Activated CD4-positive, alpha-beta T cell treated with anti-CD3 and anti-CD28 coated beads, Interleukin-2, amount 10 ng/mL, durations not matched to agents 24 days and 14 days (primary cell): ENCODE results near the gene PRSS38. TPM values are rescaled to one million over a fixed set of nuclear protein-coding genes. Genes with fewer than 3 reads are reported as not detected.
"Not testable (repeated sequence)": the region's sequence is repeated elsewhere in the genome, so short reads cannot be mapped to it uniquely, and the experiment has no call there.

ENCODE experiments used
- DNase-seq: peaks from one replicate; pipeline ENCODE4 v3.0.0; 2022
- H3K27ac Mint-ChIP-seq: one replicate; pipeline ENCODE4 v1.8.0; 2022; ENCODE audit warnings: mild to moderate bottlenecking, mixed read lengths
- H3K27me3 Mint-ChIP-seq: one replicate; pipeline ENCODE4 v1.8.0; 2022; ENCODE audit warnings: mixed read lengths
- H3K36me3 Mint-ChIP-seq: one replicate; pipeline ENCODE4 v1.8.0; 2022; ENCODE audit warnings: low read depth, mild to moderate bottlenecking, mixed read lengths
- H3K4me1 Mint-ChIP-seq: one replicate; pipeline ENCODE4 v1.8.0; 2021; ENCODE audit warnings: mixed read lengths
- H3K4me3 Mint-ChIP-seq: one replicate; pipeline ENCODE4 v1.8.0; 2022; ENCODE audit warnings: mild to moderate bottlenecking, moderate library complexity, mixed read lengths
- H3K9me3 Mint-ChIP-seq: one replicate; pipeline ENCODE4 v1.8.0; 2021; ENCODE audit warnings: mixed read lengths
- intact Hi-C: fragments of 100-400 bp; cut with micrococcal nuclease; formaldehyde crosslinking; loops from one replicate; pipeline ENCODE4 v1.15.1; 2023
- total RNA-seq: library from RNA; stranded (reverse); gene quantifications from 2 replicates; pipeline ENCODE4 v1.2.3, GENCODE V29; 2022

Gene PRSS38
- total RNA-seq, 1 donor from 2014 or later, result not detected

DNA sequence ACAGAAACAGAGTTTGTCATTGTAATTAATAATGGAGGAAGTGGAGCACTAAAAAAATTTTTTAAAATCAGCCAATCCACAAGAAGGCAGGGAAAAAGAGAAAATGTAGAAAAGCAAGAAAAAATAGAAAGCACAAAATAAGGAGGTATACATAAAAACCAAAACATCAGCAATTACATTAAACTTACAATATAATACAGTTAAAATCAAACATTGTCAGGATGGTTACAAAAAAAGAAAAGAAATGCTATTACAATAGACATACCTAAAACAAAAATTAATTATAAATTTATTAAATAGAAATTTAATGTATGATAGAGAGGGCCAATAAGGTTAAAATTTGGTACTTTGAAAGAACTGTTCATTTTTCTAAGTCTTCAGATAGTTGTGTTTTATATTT is 38.7 kb downstream of the PRSS38 start:
- intact Hi-C loops, result no loop called here
- no peak overlapping the region for H3K4me3 Mint-ChIP-seq

DNA sequence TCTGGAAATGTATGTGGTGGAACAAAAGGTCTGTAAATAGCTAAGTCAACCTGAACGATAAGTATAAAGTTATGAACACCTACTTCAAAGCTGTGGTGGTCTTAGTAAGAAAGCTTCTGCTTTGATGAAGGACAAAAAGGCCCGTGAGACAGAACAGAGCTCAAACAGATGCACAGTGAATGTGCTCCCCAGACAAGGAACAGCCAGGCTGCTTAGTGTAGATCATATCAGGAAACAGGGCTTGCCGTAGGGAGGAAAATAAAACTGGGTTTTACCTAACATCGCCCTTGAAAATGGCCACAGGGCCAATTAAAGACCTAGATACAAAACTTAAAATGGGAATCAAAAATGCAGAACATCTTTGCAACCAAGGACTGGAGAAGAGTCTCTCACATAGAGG is 40.2 kb downstream of the PRSS38 start:
- no peak for DNase-seq
- Mint-ChIP-seq H3K27me3 (peaks cover 2% of the 10 kb centered on the region), H3K27ac (no peak overlapping the region), H3K36me3 (no peaks in the 10 kb centered on the region), H3K4me1 (no peaks in the 10 kb centered on the region), H3K4me3 (no peak overlapping the region), H3K9me3 (peaks cover 3% of the 10 kb centered on the region)
- intact Hi-C loops, result no loop called here

More for the DNA sequence above, 38.7 kb downstream of the PRSS38 start:
- no peaks in the 10 kb centered on the region for H3K4me1 Mint-ChIP-seq
- H3K36me3 Mint-ChIP-seq, result no peaks in the 10 kb centered on the region
- H3K27me3 Mint-ChIP-seq, result peaks cover 2% of the 10 kb centered on the region
- no peak overlapping the region for H3K27ac Mint-ChIP-seq
- peaks cover 3% of the 10 kb centered on the region for H3K9me3 Mint-ChIP-seq
- DNase-seq, result no peak

DNA sequence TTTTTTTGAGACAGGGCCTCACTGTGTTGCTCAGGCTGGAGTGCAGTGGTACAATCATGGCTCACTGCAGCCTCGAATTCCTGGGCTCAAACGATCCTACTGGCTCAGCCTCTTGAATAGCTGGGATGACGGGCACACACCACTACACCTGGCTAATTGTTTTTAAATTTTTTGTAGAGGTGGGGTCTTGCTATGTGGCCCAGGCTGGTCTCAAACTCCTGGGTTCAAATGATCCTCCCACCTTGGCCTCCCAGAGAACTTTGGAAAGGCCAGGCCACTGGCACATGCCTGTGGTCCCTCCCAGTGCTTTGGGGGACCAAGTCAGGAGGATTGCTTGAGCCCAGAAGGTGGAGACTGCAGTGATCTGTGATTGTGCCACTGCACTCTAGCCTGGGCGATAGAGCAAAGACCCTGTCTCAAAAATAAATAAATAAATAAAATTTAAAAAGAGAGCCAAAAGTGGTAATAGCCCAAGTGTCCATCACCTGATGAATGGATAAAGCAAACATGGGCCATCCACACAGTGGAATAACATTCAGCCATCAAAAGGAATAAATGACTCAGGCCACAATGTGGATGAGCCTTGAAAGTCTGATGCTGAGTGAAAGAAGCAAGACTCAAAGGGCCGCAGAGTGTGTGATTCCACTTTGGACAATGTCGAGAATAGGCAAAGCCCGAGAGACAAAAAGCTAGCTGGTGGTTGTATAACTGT is 40.8 kb downstream of the PRSS38 start:
- no peak overlapping the region for H3K27ac Mint-ChIP-seq
- H3K9me3 Mint-ChIP-seq, result peaks cover 3% of the 10 kb centered on the region
- intact Hi-C loops, result no loop called here
- DNase-seq, result no peak
- no peak overlapping the region for H3K4me3 Mint-ChIP-seq
- H3K36me3 Mint-ChIP-seq, result no peaks in the 10 kb centered on the region
- H3K4me1 Mint-ChIP-seq, result no peaks in the 10 kb centered on the region
- H3K27me3 Mint-ChIP-seq, result peaks cover 2% of the 10 kb centered on the region

DNA sequence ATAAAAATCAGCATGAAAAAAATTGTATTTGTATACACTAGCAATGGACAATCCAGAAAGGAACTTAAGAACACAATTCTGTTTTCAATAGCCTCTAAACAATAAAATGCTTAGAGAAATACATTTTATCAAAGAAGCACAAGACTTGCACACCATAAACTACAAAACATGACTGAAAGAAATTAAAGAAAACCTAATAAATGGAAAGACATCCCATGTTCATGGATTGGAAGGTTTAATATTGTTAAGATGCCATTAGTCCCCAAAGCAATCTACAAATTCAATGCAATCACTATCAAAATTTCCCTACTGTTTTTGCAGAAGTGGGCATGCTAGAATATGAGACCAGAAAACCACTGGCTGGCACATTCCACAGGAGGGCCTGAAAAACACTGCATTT is 49.4 kb downstream of the PRSS38 start:
- DNase-seq, result no peak
- no peak overlapping the region for H3K27ac Mint-ChIP-seq
- H3K4me3 Mint-ChIP-seq, result no peak overlapping the region
- no peaks in the 10 kb centered on the region for H3K36me3 Mint-ChIP-seq
- peaks cover 4% of the 10 kb centered on the region for H3K27me3 Mint-ChIP-seq
- H3K9me3 Mint-ChIP-seq, result peaks cover 12% of the 10 kb centered on the region
- intact Hi-C loops, result no loop called here
- H3K4me1 Mint-ChIP-seq, result peaks cover 9% of the 10 kb centered on the region

DNA sequence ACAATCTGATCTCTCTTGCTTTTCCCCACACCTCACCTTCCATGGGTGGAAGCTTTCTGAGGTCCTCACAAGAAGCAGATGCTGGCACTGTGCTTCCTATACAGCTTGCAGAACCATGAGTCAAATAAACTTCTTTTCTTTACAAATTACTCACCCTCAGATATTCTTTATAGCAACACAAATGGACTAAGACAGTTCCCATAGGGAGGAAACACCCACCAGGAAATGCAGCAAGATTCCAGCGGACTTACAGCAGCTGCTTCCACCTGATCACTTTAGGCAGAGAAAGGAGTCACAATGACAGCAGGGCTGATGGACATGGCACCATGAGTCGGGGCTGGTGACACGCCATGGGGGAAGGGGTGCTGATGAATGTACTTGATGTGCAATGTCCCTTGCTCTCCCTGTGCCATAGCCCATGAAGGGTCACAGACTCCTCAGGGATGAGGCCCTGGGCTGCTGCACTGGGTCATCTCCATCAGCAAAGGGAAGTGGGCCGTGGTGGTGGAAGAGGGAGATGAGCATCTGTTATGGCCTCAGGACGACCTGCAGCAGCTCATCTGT is 53.9 kb downstream of the PRSS38 start:
- Mint-ChIP-seq H3K4me1 (peaks cover 21% of the 10 kb centered on the region), H3K27ac (no peak overlapping the region), H3K9me3 (peaks cover 18% of the 10 kb centered on the region), H3K36me3 (peaks cover 5% of the 10 kb centered on the region), H3K4me3 (no peak overlapping the region), H3K27me3 (peaks cover 9% of the 10 kb centered on the region)
- intact Hi-C loops, result no loop called here
- peak; percentile 52 for DNase-seq

DNA sequence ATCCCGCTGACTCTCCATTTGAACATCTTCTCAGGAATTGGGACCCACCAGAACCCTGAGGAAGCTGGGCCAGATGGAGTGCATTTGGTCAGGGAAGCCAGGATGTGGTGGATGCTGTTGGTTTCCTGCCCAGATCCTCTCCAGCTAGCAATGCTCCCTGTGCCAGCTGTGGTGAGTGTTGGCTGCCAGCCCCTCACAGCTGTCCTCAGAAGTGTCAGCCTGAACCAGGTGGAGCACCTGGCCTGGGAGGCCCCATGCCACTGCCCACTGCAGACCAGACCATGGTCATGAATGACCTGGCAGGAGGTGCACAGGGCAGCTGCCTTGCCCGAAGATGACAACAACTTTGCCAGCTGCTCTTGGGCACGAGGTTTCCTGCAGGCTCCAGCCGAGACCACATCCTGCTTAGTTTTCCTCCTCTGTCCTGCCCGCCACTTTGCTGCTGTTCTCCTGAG is 54.4 kb downstream of the PRSS38 start:
- DNase-seq, result peak; percentile 66
- peaks cover 5% of the 10 kb centered on the region for H3K36me3 Mint-ChIP-seq
- intact Hi-C loops, result no loop called here

DNA sequence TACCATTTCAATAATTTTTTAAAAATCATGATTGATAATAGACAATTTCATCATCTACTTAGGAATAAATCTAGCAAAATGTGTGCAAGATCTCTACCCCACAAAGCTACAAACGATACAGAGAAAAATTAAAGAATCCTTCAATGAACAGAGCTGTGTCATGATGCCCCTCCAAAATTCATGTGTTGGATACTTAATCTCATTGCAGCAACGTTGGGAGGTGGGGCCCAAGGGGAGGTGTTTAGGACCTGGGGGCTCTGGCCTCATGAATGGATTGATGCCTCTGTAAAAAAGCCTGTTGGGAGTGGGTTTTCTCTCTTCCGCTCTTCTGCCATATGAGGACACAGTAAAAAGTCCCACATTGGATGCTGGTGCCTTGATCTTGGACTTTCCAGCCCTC is 54.9 kb downstream of the PRSS38 start:
- Mint-ChIP-seq H3K27ac (no peak overlapping the region), H3K4me1 (peaks cover 21% of the 10 kb centered on the region), H3K4me3 (peak overlapping the region; percentile 52), H3K9me3 (peaks cover 11% of the 10 kb centered on the region), H3K27me3 (peaks cover 17% of the 10 kb centered on the region), H3K36me3 (peaks cover 5% of the 10 kb centered on the region)
- intact Hi-C loops, result no loop called here
- no peak for DNase-seq

More for the DNA sequence above, 54.4 kb downstream of the PRSS38 start:
- Mint-ChIP-seq H3K27ac (no peak overlapping the region), H3K9me3 (peaks cover 13% of the 10 kb centered on the region), H3K27me3 (peaks cover 14% of the 10 kb centered on the region), H3K4me3 (peak overlapping the region; percentile 52), H3K4me1 (peaks cover 21% of the 10 kb centered on the region)

DNA sequence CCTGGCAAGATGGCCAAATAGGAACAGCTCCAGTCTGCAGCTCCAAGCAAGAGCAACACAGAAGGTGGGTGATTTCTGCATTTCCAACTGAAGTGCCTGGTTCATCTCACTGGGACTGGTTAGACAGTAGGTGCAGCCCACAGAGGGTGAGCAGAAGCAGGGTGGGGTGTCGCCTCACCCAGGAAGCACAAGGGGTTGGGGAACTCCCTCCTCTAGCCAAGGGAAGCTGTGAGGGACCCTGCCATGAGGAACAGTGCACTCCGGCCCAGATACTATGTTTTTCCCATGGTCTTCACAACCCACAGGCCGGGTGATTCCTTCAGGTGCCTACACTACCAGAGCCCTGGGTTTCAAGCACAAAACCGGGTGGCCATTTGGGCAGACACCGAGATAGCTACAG is 56.4 kb downstream of the PRSS38 start:
- DNase-seq, result peak; percentile 52
- Mint-ChIP-seq H3K9me3 (peaks cover 11% of the 10 kb centered on the region), H3K27me3 (peaks cover 22% of the 10 kb centered on the region), H3K4me1 (peaks cover 21% of the 10 kb centered on the region)
- H3K27ac Mint-ChIP-seq, intact Hi-C loops, H3K36me3 Mint-ChIP-seq, H3K4me3 Mint-ChIP-seq: not testable (repeated sequence)

DNA sequence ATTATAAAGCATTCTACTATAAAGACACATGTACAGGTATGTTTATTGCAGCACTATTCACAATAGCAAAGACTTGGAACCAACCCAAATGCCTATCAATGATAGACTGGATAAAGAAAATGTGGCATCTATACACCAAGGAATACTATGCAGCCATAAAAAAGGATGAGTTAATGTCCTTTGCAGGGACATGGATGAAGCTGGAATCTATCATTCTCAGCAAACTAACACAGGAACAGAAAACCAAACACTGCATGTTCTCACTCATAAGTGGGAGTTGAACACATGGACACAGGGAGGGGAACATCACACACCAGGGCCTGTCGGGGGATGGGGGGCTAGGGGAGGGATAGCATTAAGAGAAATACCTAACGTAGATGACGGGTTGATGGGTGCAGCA is 62.3 kb downstream of the PRSS38 start:
- DNase-seq, H3K27ac Mint-ChIP-seq, H3K4me1 Mint-ChIP-seq, H3K36me3 Mint-ChIP-seq, intact Hi-C loops, H3K4me3 Mint-ChIP-seq: not testable (repeated sequence)
- H3K9me3 Mint-ChIP-seq, result peaks cover 16% of the 10 kb centered on the region
- H3K27me3 Mint-ChIP-seq, result peaks cover 37% of the 10 kb centered on the region

DNA sequence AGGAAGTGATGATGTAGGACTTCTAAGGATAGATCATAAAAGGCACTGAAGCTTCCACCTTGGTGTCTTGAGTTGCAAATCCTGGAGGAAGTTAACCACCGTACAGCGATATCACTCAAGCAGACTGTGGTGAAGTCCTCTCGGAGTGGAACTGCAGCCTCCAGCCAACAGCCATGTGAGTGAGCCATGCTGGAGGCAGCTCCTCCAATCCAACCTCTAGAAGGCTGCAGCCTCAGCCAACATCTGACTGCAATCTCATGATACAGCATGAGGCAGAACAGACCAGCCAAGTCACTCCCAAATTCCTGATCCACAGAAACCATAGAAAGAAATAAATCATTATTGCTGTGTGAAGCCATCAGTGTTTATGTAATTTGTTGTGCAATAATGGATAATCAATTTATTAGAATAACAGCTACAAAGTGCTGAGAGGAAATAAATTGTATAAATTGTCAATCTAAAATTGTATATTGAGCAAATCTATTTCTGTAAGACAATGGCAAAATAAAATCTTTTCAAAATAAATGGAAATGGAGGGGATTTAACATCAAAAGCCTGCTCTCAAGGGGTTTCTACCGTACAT is 65.0 kb downstream of the PRSS38 start:
- no peaks in the 10 kb centered on the region for H3K36me3 Mint-ChIP-seq
- H3K9me3 Mint-ChIP-seq, result peaks cover 6% of the 10 kb centered on the region
- no peak overlapping the region for H3K4me3 Mint-ChIP-seq
- peaks cover 20% of the 10 kb centered on the region for H3K27me3 Mint-ChIP-seq
- DNase-seq, result no peak
- no peak overlapping the region for H3K27ac Mint-ChIP-seq
- intact Hi-C loops, result loop anchor here (10.0 kb wide), 1 partner anchor 116 kb away; no protein-coding TSS in a partner anchor
- peaks cover under 1% of the 10 kb centered on the region for H3K4me1 Mint-ChIP-seq

DNA sequence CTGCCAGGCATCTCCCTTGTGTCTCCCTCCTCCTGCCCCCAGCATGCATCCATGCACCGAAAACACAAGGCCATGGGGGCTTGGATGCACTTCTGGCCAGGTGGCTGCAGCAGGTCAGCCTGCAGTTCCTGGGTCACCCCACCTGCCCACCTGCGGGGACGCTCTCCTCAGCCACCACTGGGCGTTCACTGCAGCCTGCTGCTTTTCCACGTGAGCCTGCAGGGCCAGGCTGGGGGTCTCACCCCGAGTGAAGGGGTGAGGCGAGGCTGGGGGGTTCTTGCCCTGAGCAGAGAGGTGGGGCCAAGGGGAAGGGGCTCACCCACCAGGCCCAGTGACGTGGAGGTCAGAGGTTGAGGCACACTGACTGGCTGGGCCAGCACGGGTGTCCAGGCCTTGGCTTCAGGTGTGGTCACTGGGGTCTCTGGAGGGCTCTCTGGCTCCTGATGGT is 67.6 kb downstream of the PRSS38 start:
- intact Hi-C loops, result loop anchor here (10.0 kb wide), 1 partner anchor 118 kb away; no protein-coding TSS in a partner anchor
- Mint-ChIP-seq H3K36me3 (no peaks in the 10 kb centered on the region), H3K4me3 (no peak overlapping the region), H3K9me3 (no peaks in the 10 kb centered on the region), H3K27ac (no peak overlapping the region), H3K4me1 (peaks cover 5% of the 10 kb centered on the region), H3K27me3 (peaks cover 12% of the 10 kb centered on the region)
- DNase-seq, result peak; percentile 51

DNA sequence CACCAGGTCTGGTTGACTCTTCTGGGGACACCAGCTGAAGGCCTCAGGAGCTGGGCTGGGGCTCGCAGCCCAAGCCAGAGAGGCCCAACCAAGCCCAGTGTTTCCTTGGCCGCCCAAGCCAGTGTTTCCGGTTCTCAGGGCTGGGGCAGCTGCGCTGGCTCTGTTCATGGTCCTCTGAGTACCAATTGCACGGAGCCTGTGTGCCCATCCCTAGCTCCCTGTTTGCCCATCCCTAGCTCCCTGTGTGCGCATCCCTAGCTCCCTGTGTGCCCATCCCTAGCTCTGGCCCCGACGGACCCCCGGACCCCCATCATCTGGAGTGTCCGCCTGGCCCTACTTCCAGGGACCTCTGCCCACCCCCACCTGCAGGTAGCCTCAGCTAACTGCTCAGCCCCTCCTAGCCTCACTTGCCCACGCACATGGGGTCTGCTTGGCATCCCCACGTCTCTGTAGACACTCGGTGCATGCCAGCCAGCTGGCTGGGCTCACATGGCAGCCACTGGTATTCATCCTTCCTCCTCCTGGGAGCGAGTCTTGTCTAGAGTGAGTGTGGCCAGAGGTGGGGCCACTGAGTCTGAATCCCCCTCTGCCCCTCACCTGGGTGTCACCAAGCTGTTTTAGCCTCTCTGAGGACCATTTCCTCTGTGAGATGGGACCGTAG is 68.3 kb downstream of the PRSS38 start:
- H3K9me3 Mint-ChIP-seq, result no peaks in the 10 kb centered on the region
- peaks cover 9% of the 10 kb centered on the region for H3K27me3 Mint-ChIP-seq
- intact Hi-C loops, result loop anchor here (10.0 kb wide), 1 partner anchor 119 kb away; no protein-coding TSS in a partner anchor
- no peak overlapping the region for H3K27ac Mint-ChIP-seq
- DNase-seq, result peak; percentile 51
- no peaks in the 10 kb centered on the region for H3K36me3 Mint-ChIP-seq
- peaks cover 5% of the 10 kb centered on the region for H3K4me1 Mint-ChIP-seq
- no peak overlapping the region for H3K4me3 Mint-ChIP-seq

DNA sequence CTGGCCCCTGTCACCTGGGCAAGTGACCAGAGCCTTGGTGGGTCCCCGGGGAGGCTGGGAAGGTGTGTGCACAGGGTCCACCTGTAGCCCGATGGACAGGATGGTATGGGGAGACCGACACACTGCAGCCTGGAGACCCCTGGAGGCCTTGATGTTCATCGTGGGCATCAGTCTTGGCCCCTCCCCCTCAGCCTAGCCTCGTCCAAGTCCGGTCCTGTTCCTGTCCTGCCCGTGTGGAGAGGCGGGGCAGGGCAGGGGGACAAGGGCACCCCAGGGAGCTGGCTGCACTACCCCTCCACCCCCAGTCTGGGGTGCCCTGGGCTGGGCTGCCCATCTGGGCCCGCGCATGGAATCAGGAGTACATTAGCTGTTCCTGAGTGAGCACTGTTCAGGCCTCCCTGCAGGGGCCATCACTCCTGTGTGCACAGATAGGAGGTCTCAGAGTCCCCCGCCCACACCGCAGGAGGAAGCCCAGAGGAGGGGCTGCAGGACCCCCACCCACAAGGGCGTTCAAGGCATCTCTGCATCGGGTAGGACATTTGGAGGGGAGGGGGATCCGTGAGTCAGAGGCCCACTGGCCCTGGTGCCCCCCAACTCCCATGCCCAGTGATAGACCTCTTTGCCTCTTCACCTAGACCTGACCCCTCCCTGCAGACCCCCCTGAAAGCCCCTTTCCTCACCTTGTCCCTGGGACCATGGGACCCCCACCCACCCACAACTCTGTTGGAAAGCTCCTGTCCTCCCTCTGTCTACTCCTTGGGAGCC is 69.1 kb downstream of the PRSS38 start:
- DNase-seq, result peak; percentile 47
- Mint-ChIP-seq H3K4me1 (peaks cover 5% of the 10 kb centered on the region), H3K36me3 (no peaks in the 10 kb centered on the region), H3K9me3 (no peaks in the 10 kb centered on the region), H3K4me3 (no peak overlapping the region), H3K27me3 (peaks cover 7% of the 10 kb centered on the region), H3K27ac (no peak overlapping the region)
- intact Hi-C loops, result loop anchor here (10.0 kb wide), 1 partner anchor 120 kb away; no protein-coding TSS in a partner anchor
